Activated T-cell treated with anti-CD3 and anti-CD28 coated beads for 24 hours (primary cell): ENCODE results near the gene MBD3L2B.
"Not testable (repeated sequence)": the region's sequence is repeated elsewhere in the genome, so short reads cannot be mapped to it uniquely, and the experiment has no call there.

ENCODE experiments used
- DNase-seq: peaks from one replicate; pipeline ENCODE4 v3.0.0-alpha.2; 2020; ENCODE audit warnings: low read depth

Gene MBD3L2B

DNA sequence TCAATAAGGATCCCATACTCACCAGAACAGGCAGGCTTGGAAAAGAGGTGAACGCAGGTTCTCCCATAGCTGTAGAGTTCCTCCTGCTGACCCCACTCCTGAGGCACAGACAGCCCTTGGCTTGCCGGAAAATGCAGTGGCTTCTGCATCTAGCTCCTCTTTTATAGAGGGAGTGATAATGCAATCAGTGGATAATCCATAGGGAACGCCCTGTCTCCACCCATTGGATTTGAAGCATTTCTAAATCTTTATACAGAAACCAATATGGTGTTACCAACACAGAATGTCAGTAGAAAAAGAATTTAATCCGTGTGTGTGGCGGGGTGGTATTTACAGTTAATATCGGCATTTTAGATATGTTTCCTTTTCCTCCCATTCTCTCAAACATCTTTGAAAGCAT is at the start of gene MBD3L2B:
Gene MBD3L2B, minus strand, starts transcription at position 101 of the 400 bp plus-strand sequence. Its CDS starts 34 bp downstream, at position 67.
- DNase-seq: not testable (repeated sequence)

GRCh38 chr19:7069904-7070226 is 48.6 kb upstream of the MBD3L2B start:
- no peak for DNase-seq

DNA sequence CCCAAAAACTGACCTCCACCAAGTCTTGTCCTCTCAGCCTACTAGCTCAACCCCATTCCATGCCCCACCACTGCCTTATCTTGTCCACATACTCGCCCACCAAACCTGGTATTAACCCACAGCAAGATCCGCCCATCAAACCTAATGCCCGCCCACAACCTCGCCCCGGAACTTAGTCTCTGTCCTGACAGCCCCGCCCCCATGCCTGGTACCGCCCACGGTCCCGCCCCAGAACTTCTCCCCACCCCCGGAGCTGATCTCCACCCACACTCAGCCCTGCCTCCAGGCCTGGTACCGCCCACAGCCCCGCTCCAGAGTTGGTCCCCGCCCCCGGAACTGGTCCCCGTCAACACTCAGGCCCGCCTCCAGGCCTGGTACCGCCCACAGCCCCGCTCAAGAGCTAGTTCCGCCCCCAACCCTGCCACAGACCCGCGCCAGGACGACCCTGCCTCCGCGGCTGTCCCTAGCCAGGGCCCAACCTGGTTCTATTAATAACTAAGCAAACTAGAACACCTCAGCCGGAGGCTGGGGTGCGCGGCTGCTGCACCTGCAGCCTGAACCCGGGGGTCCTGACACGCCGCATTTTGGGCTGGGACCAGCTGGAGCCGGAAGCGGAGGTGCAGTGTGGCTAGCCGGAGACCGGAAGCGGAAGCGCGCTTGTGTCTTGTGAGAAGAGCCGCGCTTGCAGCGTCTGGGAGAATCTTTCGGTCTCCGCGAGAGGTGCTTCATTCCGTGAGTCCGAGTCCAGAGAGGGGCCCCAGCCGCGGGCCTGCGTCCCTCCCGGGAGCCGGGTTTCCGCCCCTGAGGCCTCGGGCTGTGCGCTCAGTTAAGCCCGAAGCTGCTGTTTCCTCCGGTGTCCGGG is 48.0 kb upstream of the MBD3L2B start, which contains the start of gene ZNF557:
Gene ZNF557, plus strand, starts transcription at position 662 of the 862 bp plus-strand sequence. CDS start 5,372 bp downstream, outside the sequence.
- DNase-seq: peak; percentile 97

DNA sequence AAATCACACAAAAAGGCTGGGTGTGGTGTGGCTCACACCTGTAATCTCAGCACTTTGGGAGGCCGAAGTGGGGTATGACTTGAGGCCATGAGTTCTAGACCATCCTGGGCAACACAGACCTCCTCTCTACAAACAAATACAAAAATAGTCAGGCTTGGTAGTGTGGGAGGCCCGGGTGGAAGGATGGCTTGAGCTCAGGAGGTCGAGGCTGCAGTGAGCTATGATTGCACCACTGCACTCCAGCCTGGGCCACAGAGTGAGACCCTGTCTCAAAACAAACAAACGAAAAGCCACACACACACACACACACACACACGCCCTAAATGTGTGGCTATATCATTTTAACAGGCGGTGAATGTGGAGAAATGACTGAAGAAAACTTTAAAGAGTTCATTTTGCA is 47.4 kb upstream of the MBD3L2B start:
- no peak for DNase-seq

DNA sequence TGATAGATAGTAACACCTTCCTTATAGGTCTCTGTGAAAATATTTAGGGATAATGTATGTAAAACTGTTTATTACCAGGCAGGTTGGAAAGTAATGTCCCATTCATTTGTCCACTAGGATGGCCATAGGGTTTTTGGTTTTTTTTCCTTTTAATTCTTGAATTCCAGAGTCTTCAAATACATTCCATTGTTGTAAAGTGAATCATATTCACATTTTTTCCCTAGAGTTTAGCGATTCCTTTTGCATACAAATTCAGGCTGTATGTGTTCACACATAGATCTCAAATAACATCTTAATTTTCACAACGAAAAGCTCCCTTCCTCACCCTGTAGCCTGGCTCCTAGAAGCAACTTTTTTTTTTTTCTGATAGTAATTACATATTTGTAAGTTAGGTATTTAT is 46.5 kb upstream of the MBD3L2B start:
- DNase-seq: no peak

DNA sequence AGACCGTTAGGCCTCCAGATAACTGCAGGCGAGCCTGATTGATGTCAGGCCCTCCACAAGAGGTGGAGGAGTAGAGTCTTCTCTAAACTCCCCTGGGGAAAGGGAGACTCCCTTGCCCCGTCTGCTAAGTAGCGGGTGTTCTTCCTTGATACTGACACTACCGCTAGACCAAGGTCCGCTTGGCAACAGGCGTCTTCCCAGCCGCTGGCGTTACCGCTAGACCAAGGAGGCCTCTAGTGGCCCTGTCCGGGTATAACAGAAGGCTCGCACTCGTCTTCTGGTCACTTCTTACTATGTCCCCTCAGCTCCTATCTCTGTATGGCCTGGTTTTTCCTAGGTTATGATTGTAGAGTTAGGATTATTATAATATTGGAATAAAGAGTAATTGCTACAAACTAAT is 45.9 kb upstream of the MBD3L2B start:
- DNase-seq: not testable (repeated sequence)

GRCh38 chr19:7063764-7064418 is 42.7 kb upstream of the MBD3L2B start:
- DNase-seq: no peak

- DNase-seq: no peak
Observed at GRCh38 chr19:7063339-7063738, 42.1 kb upstream of the MBD3L2B start.

- DNase-seq: not testable (repeated sequence)
Observed at GRCh38 chr19:7059977-7060376, 38.7 kb upstream of the MBD3L2B start.

DNA sequence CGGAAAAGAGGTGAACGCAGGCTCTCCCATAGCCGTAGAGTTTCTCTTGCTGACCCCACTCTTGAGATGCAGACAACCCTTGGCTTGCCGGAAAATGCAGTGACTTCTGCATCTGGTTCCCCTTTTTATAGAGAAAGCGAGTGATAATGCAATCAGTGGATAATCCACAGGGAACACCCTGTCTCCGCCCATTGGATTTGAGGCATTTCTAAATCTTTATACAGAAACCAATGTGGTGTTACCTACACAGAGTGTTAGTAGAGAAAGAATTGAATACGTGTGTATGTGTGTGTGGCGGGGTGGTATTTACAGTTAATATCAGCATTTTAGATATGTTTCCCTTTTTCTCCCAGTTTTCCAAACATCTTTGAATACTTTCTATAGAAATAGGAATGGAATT is 37.3 kb upstream of the MBD3L2B start, which contains the start of gene MBD3L3:
Gene MBD3L3, minus strand, starts transcription at position 101 of the 400 bp plus-strand sequence. Its CDS starts 71 bp downstream, at position 30.
- not testable (repeated sequence) for DNase-seq

GRCh38 chr19:7056371-7056770 is 35.1 kb upstream of the MBD3L2B start:
- DNase-seq: not testable (repeated sequence)

GRCh38 chr19:7055679-7056078 is 34.4 kb upstream of the MBD3L2B start:
- DNase-seq: not testable (repeated sequence)

- not testable (repeated sequence) for DNase-seq
Observed at GRCh38 chr19:7054635-7055368, 33.6 kb upstream of the MBD3L2B start.

DNA sequence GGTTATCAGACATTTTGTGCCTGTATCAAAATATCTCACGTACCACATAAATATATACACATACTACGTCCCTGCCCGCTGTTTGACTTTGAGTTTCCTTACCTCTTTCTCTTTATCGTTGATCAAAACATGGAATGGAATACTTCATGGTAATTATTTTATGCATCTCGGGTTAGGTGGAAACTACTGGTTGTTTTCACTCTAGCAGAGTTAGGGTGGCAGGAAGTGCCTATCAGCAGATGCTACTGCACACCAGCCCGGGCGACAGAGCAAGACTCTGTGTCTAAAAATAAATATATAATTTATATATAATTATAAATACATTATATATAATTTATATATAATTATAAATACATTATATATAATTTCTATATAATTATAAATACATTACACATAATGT is 31.7 kb upstream of the MBD3L2B start:
- DNase-seq: not testable (repeated sequence)

- not testable (repeated sequence) for DNase-seq
Observed at GRCh38 chr19:7051421-7051820, 30.2 kb upstream of the MBD3L2B start.

DNA sequence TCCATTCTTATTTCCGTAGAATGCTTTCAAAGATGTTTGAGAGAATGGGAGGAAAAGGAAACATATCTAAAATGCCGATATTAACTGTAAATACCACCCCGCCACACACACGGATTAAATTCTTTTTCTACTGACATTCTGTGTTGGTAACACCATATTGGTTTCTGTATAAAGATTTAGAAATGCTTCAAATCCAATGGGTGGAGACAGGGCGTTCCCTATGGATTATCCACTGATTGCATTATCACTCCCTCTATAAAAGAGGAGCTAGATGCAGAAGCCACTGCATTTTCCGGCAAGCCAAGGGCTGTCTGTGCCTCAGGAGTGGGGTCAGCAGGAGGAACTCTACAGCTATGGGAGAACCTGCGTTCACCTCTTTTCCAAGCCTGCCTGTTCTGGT is 27.8 kb upstream of the MBD3L2B start, which contains the start of gene MBD3L2:
Gene MBD3L2, plus strand, starts transcription at position 301 of the 400 bp plus-strand sequence. Its CDS starts 53 bp downstream, at position 354.
- not testable (repeated sequence) for DNase-seq

DNA sequence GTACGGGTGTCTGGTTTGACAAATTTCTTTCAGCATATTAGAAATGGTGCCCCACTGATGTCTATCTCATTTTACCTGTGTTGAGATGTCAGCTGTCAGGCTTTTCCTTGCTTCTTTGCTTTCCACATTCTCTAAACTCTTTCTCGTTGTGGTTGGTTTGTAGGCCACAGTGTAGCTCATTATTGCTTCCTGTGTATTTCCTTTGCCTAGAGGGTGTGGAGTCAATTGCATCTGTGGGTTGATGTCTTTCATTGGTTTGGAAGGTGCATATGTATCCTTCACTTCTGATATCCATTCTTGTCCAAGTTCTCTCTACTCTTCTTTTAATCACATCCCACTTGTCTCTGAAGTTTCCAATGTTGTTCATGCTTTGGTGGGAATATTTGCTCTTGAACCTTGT is 20.3 kb upstream of the MBD3L2B start:
- DNase-seq: not testable (repeated sequence)

DNA sequence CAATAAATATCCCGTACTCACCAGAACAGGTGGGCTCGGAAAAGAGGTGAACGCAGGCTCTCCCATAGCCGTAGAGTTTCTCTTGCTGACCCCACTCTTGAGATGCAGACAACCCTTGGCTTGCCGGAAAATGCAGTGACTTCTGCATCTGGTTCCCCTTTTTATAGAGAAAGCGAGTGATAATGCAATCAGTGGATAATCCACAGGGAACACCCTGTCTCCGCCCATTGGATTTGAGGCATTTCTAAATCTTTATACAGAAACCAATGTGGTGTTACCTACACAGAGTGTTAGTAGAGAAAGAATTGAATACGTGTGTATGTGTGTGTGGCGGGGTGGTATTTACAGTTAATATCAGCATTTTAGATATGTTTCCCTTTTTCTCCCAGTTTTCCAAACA is 18.8 kb upstream of the MBD3L2B start, which contains the start of gene MBD3L4:
Gene MBD3L4, minus strand, starts transcription at position 101 of the 400 bp plus-strand sequence. Its CDS starts 35 bp downstream, at position 66.
- not testable (repeated sequence) for DNase-seq

DNA sequence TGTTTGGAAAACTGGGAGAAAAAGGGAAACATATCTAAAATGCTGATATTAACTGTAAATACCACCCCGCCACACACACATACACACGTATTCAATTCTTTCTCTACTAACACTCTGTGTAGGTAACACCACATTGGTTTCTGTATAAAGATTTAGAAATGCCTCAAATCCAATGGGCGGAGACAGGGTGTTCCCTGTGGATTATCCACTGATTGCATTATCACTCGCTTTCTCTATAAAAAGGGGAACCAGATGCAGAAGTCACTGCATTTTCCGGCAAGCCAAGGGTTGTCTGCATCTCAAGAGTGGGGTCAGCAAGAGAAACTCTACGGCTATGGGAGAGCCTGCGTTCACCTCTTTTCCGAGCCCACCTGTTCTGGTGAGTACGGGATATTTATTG is 9.0 kb upstream of the MBD3L2B start, which contains the start of gene MBD3L5:
Gene MBD3L5, plus strand, starts transcription at position 301 of the 400 bp plus-strand sequence. Its CDS starts 34 bp downstream, at position 335.
- DNase-seq: not testable (repeated sequence)

DNA sequence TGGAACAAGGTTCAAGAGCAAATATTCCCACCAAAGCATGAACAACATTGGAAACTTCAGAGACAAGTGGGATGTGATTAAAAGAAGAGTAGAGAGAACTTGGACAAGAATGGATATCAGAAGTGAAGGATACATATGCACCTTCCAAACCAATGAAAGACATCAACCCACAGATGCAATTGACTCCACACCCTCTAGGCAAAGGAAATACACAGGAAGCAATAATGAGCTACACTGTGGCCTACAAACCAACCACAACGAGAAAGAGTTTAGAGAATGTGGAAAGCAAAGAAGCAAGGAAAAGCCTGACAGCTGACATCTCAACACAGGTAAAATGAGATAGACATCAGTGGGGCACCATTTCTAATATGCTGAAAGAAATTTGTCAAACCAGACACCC is 7.6 kb upstream of the MBD3L2B start:
- not testable (repeated sequence) for DNase-seq

DNA sequence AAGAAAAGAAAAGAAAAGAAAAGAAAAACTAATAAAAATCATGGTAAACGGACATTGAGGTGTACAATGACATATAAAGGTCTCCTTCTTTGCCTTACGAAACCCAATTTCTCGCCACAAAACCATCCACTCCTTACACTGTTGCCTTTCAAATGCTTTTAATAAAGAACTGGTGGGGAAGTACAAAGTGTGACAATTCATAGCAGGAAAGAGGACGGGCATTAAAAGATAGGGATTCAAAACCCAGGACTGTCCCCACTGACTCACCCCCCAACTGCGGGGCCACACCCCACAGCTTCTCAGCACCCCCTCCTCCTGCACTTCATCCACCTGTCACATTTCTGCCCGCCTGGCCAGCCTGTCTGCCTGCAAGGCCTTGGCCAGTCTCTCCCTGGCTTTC is 2.4 kb downstream of the MBD3L2B start:
- no peak for DNase-seq

DNA sequence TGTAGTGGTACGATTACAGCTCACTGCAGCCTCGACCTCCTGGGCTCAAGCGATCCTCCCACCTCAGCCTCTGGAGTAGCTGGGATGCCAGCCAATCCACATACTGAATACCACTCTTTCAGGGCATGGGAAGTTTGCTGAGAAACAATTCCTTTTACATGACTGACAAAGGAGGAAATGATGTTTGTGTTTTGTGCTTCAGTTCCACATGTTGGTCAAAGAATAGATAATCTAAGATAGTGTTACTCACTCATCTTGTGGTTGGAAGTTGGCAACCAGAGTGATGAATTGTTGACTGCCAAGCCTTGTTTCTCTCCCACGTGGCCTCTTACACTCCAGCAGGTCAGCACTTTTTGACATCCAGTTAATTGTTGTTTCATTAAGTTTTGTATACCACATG is 7.6 kb downstream of the MBD3L2B start:
- DNase-seq: no peak
